Activated CD4-positive, alpha-beta T cell treated with anti-CD3 and anti-CD28 coated beads, Interleukin-2, Interleukin-6, amounts not matched to agents 100 ng/mL and 50 ng/mL, durations not matched to agents 16 hours and 8 hours (primary cell): ENCODE results near the gene EPB41L4A.
"Not testable (repeated sequence)": the region's sequence is repeated elsewhere in the genome, so short reads cannot be mapped to it uniquely, and the experiment has no call there.

Experiments used
- DNase-seq: peaks from one replicate; pipeline ENCODE4 v3.0.0-alpha.2; 2020

Gene EPB41L4A

DNA sequence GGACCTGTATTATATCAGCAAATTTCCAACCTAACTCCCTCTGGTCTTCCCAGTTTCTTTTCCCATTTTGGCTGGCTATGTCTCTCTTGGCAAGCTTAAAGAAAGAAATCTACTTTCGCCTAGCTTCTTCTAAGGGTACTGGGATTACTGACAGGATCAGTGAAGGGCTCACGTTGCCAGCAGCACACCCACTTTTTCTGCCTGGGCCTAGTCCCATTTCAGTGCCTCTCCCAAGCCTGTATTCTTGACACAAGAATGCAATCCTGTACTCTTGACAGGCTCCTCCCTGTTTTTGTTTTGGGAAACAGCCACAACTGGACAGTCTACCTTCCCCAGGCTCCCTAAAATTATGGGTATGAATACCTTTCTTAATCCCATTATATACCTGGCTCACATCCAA lies 170.5 kb downstream of the EPB41L4A start:
- DNase-seq: no peak

DNA sequence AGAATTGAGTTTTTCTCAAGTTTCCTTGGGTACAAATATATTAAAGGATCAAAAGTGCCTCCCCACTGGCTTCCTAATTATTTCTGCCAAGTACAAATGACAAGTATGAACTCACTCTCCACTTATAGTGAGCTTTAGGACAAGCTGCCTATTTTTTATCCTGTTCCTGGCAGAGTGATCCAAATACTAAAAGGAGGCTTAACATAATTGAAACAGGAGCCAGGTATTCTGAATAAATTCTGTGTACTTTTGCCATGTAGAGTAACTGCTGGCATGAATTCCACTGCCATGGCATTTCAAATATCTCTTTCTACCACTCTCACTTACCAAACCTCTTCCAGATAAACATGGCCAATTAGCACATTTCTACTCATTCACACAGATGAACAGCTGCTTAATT lies 171.1 kb downstream of the EPB41L4A start:
- no peak for DNase-seq

DNA sequence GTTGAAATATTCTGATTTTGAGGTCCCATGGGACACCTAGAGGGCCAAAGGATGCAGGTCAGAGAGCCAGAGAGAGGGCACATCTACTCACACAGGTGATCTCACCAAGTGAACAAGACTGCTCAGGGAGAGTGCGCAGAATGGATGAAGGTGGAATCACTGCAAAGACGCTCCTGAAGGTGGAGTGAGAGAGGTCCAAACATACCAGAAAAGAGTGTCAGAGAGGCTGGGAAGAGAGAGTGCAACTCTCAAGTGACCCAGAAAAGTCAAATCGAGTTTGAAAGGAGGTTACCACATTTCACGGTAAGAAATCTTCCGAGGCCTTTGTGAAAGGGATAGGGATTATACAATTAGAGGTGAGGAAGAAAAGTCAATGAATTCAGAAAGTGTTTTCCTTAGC lies 173.4 kb downstream of the EPB41L4A start:
- no peak for DNase-seq

DNA sequence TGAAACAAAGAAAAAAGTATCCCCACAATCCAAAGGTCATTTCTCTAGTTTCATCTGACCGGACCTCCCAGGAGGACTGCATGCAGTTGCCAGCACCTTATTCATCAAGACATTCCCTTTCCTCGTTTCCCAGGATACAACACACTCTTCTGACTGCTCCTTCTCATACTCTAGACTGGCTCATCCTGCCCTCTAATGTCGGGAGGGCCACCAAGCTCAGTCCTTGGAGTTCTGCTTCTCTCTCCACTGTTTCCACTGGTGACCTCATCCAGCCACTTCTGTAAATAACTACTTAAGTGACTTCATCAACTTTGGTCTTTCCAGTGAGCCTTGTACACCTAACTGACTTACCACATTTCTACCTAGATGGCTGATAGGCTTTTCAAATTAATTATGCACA lies 179.1 kb downstream of the EPB41L4A start:
- DNase-seq: no peak

DNA sequence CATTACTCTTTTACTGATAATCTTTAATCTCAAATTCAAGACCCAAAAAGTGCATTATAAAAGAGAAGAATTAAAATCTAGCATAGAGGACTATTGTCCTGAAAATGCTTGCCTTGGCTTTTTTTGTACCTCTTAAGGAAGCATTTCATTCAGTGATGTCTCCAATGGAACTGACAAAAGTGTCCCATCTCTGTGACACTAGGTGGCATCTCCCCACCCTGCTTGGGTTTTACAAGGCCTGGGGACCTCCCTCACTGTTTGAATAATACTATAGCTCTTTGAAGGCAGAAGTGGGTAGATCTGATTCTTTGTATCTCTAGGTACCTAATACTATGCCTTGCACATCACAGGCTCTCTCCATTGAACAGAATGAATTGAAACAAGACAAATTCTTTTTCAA lies 180.6 kb downstream of the EPB41L4A start:
- DNase-seq: no peak

DNA sequence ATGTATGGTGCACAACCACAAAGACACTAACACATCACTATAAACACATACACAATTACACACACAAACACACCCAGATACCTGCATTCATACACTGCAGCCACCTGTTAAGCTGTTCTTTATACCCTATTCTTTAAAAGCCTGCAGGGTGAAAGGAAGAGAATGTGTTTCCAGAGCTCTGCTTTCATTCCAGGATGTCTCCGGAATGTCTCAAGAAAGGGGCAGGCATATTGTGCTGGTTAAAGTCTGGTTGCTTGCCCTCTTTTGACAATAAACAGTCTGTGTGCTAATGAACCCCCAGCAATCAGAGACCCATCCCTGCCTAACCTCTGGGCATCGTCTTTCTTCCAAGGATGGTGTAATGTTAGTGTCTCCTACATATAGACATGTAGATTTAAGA lies 181.6 kb downstream of the EPB41L4A start:
- no peak for DNase-seq

DNA sequence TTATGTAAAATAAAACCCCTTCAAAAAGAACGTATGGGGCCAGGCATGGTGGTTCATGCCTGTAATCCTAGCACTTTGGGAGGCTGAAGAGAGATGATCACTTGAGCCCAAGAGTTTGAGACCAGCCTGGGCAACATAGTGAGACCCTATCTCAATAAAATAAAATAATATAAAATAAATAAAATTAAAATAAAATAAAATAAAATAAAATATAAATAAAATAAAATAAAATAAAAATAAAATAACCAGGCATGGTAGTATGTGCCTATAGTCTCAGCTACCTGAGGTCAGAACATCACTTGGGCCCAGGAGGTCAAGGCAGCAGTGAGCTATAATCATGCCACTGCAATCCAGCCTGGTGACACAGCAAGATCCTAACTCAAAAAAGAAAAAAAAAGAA lies 185.1 kb downstream of the EPB41L4A start:
- DNase-seq: no peak

DNA sequence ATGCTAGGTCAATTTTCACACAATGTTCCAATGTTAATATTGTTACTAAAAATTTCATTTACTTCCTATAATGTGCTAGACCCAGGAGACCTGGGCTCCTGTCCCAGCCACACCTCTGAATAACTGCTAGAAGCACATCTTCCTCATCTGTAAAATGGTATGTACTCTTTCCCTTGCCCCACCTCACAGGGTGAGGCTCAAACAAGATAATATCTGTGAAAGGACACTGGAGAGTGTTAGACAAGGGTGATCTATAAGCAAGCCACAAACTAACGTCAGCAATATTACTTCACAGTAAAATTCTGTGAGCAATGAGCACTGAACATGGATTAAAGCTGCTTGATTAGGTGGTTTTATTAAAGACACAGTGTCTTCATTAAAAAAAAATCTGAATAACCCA lies 186.4 kb downstream of the EPB41L4A start:
- DNase-seq: no peak

DNA sequence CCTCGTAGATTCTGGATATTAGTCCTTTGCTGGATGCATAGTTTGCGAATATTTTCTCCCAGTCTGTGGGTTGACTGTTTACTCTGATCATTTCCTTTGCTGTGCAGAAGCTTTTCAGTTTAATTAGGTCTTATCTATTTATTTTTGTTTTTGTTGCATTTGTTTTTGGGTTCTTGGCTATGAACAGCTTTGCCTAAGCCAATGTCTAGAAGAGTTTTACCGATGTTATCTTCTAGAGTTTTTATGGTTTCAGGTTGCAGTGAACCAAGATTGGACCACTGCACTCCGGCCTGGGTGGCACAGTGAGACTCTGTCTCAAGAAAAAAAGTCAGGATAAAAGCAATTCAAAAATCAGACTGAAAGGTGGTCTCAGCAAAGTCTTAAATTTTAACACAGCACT lies 188.5 kb downstream of the EPB41L4A start:
- DNase-seq: no peak

DNA sequence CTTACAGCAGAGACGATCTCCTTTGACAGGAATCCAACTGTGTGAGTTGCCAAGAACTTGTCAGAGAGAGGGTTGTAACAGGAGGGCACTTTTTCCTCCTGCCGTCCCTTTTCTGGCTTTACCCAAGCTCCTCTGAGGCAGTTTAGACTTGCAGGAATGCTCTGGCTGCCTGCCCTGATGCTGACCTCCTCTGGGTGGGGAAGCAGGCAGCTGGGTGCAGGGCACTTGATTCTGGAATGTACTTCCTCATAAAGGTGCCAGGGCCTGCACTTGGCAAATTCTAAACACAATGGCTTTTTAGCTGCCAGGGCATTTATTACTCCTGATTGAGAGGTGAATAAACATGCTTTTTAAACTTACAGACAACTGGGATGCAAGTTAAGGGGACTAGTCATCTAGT lies 190.4 kb downstream of the EPB41L4A start:
- no peak for DNase-seq

DNA sequence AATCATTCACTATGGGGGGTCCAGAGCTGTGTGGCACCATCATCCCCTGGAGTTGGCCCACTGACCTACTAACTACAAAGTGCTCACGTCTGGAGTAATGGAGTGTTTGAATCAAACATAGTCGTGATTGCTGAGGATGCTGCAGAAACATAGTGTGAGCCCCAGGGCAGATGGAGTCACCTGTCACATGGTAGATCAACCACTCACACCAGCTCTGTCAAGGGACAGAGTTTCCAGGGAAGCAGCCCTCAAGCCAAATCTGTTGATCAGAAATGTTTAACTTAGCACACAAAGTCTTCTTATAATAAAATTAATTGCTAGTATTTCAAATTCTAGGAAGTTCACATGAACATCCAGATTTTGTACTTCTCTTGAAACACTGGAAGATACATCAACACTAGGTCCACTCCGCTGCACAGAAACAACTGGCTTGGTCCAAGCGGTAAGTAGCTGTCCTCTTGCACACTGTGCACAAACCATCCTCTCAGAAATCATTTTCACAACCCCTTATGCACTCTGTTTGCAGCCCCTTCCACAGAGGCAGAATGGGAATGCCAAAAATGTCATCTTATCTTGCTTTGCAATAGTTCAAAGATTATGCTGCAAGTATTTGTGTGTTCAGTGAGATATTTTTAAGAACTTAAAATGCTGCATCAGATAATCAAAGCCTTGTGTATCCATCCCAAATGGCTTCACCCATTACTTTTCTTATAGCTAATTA lies 191.0 kb downstream of the EPB41L4A start:
- no peak for DNase-seq

DNA sequence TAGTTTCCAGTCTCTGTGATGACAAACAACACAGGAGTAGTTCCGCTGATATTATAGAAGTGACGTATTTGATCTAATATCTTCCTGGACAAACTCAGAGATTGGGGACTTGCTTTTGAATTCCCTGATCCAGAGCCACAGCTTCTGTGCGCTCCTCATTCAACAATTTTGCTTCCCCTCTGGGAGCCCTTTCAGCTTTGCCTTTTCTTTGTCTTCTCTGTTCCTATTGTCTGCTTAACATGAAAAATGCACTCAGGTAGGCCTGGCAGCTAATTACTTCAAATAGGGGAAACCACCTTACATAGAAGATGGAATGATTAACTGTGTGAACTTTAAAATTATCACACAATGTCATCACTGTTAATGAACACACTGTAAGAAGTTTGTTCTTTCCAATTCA lies 192.9 kb downstream of the EPB41L4A start:
- no peak for DNase-seq

DNA sequence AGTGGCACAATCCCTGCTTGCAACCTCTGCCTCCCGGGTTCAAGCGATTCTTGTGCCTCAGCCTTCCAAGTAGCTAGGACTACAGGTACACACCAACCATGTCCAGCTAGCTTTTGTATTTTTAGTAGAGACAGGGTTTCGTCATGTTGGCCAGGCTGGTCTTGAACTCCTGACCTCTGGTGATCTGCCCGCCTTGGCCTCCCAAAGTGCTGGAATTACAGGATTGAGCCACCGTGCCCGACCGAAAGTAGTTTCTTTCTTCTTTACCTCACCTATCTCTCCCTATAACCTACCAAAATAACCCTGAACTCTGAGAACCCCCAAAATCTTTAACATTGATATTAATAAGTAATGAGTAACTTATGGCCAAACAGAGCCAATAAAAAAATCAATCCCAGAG lies 196.1 kb downstream of the EPB41L4A start:
- not testable (repeated sequence) for DNase-seq

DNA sequence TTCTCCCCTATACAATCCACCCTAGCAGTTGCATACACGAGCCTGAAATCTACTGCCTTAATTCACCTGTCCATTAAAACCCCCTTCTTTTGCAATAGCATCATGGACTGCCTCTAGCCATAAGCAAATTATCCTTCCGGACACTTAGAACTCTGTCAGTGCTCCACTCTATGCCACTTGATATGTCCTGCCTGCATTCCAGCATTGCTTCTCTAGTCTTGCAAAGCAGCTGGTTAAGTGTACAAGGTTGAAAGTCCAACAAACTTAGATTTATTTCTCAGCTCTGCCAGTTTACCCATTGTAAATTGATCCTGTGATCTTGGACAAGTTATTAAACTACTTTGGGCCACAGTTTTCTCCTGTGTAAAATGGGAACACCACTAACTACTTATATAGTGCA lies 197.9 kb downstream of the EPB41L4A start:
- DNase-seq: no peak

DNA sequence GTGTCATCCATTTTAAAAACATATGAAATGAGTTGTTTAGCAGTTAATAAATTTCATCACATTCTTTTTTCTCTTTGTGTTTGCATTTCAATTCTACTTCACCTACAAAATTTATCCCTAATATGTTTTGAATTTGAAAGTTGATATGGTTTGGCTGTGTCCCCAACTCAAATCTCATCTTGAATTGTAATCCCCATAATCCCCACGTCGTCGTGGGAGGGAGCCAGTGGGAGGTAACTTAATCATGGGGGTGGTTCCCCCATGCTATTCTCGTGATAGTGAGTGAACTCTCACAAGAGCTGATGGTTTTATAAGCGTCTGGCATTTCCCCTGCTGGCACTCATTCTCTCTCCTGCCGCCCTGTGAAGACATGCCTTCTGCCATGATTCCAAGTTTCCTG lies 200.1 kb downstream of the EPB41L4A start:
- no peak for DNase-seq

DNA sequence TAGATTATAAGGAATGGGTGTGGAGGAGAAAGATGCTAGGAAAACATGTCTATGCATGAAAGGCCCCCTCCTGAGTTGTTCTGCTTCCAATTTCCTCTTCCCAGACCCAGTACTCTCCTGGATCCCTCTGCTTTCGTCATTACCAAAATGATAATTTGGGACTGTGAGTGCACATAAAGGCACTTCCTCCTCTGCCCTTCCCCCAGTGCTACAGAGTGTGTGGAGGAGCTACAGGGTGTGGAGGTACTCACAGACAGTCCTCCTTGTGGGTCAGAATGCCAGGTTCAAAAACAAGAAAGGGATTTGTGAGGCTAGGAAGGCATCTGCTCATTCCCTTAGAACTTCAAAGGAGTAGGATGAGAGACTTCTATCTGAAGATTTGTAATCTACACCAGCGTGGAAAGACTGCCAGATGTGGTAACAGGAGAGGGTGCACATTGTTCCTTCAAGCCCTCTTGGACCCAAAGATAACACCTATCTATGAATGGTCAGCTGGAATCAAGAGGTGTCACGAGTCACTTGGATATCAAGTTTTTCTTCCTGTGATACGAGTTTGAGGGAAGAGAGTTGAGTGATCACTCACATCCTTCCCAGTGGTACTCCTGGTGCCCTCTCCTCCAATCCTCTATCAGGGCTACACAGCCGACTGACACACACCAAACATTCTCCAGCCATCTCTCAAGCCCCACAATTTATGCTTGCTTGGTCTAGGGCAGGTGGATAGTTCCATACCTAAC lies 201.1 kb downstream of the EPB41L4A start:
- DNase-seq: no peak

DNA sequence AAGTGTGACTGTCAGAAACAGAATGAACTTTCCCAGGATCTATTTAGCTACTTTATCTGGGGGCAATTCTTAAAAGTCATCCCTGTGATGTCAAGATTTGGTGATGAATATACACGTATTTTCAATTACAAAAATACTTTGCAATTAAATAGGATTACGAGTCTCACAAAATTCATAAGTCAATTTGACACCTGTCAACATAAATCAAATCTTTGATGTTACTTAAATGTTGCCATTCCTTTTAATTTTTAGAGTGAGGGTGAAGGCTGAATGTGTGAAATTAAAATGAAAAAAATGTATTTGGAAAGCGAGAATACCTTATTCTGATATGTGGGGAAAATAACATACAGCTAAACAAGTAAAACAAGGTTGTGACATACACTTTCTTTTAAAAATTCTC lies 202.9 kb downstream of the EPB41L4A start:
- DNase-seq: no peak

DNA sequence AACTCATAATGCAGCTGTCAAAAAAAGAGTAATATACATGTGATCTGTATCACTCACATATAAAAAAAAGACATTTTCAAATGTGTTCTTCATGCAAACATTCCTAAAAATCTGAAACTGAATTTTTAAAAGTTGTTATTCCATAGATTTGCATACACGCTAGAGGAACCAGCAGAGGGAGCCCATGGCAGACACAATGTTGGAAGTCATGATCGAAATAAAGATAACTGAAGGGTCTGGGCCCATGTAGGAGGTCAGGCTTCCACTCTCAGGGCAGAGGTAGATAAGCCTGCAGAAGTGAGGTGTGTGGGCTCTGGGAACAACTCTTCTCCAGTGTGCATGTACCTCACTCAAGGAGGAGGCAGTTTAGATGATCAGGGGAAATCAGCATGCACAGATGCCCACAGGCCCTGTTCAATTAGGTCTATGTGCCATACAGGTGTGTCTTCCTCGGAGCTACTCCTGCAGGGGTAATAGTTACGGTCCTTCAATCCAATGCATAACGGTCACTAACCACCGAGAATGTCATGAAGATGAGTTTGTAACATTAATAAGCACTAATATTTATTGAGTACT lies 208.6 kb downstream of the EPB41L4A start:
- no peak for DNase-seq

DNA sequence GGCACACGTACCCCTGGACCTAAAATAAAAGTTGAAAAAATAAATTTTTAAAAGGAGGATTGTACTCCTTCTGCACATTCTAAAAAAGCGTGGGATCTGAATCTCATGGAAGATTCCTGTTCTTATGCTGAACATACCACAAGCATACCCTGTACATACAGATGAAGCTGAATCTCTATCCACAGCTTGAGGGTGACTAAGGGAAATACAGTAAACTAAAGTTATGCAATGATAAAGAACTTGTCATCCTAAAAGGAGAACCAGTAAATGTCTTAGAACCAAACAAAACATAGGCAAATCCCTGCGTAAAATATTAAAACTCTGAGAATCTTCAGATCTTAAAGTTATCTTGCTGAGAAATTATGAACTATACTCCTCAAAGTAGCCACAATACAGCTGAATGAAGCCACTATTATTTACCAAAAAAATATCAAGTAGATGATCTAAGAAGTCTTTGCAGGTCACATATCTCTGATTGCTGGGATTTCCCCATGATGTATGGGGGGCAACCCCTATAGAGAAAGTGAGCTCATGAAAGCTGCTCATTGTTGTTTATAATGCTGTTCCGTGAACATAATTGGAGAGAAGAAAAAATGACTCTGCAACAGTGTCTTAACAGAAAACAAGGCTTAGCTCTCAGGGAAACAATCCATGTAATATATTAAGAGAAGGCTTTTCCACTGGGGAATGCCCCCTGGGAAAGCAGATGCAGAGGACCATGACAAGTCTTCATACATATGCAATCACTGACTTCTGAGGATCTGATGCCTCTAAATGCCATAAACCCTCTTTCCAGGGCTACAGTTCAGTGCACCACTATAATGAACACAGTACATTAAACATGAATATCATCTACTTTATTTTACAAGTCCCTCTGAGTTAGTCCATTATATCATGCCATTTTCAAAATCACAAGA lies 210.1 kb downstream of the EPB41L4A start:
- DNase-seq: no peak

DNA sequence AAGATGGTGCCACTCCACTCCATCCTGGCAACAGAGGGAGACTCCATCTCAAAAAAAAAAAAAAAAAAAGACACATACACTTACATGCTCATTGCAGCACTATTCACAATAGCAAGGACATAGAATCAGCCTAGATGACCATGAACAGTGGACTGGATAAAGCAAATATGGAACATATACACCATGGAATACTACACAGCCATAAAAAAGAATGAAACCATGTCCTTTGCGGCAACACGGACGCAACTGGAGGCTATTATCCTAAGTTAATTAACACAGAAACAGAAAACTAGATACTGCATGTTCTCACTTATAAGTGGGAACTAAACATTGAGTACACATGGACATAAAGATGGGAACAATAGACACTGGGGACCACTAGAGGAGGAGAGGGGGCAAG lies 210.9 kb downstream of the EPB41L4A start:
- DNase-seq: not testable (repeated sequence)

DNA sequence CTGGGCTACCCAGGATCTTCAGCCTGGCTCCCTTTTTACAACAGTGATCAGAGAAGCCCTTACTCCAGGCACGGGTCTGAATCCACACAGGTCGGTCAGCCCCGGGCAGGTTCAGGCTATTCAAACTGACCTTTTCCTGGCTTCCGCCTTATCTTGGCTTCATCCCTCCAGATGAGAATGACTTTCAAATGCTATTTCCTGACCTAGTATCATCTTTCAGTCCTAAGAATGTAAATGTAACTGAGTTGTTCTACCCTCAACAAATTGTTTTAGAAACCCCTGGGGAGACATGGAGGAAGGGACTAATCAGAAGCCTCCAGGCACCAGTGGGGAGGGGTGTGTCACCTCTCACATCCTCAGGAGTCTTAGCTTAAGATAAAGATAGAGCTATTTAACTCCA lies 213.2 kb downstream of the EPB41L4A start:
- no peak for DNase-seq

DNA sequence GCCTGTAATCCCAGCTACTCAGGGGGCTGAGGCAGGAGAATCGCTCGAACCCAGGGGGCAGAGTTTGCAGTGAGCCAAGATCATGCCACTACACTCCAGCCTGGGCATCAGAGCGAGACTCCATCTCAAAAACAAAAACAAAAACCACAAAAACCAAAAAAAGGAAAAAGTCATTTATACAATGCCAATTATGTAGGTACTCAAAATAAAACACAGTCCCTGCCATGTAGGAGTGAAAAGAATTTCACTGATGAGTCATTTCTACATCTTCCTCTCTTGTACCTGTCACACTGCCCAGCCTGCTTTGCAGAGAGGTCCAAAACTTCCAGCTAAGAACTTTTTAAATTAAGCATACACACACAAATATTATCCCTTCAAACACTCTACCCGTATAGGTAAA lies 215.8 kb downstream of the EPB41L4A start:
- no peak for DNase-seq

DNA sequence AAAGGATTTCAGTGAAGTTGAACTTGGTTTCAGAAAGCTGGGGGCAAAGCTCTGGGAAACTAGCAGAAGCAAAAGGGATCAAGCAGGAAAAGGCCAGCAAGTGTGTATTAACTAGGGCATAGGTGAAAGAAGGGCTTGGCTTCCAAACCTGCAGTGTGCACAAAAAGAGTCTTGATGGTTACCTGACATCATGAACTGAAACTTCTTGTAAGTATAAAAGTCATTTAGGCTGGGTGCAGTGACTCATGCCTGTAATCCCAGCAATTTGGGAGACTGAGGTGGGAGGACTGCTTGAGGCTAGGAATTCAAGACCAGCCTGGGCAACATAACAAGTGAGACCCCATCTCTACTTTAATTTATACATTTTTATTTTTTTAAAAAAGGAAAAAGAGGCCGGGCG lies 216.4 kb downstream of the EPB41L4A start:
- DNase-seq: no peak
